Daoy (cell line): ENCODE measurements around the gene STARD13. TPM values are rescaled to one million over a fixed set of nuclear protein-coding genes. Genes with fewer than 3 reads are reported as not detected.
"Not testable (repeated sequence)": the region's sequence is repeated elsewhere in the genome, so short reads cannot be mapped to it uniquely, and the experiment has no call there.

Source experiments
- DNase-seq: peaks from one replicate; pipeline ENCODE4 v3.0.0-alpha.2; 2015; ENCODE audit warnings: low read depth
- total RNA-seq: library from RNA; depleted of rRNA; stranded (reverse); fragments of >200 nt; shearing (Covaris generic); gene quantifications from 2 replicates; pipeline ENCODE4 v1.2.3, GENCODE V29; 2014

The STARD13 gene
- total RNA-seq, 1 experiment from 2014 or later, result 7.0 TPM

DNA sequence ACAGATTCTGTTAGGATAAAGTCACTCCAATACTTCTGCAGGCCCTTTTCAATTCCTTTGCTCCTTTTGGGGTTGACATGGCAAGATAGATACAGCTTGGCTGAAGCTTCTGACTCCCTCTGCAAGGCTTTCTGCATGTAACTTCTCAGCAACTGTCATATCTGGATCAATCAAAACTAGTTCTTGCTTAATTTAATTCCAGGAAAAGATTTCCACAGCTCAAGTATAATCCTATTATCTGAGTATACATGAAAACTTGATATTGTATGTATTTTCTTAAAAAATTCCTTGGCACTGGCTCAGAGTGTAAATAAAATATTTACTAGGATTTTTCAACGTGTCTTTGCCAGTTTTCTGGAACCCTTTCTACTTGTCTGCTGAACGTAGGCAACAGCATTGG is 109.6 kb downstream of the STARD13 start:
- DNase-seq, result no peak

DNA sequence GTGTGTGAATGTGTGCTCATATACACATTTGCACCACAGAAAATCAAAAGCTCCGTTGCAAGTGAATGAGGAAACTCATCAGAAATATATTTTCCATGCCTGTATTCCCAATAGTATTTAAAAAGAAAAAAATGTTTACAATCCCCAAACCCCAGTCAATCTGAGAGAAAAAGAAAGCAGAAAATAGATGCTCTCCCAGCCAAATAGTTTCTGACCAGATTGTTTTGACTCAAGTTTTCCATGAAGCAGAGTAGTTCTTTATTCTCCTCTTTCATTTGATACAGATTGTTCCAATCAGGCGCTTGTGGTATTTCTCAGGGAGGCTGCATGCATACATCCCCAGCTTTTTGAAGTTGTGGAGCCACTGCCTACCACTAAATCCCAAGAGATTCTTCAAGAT is 110.6 kb downstream of the STARD13 start:
- DNase-seq, result no peak

DNA sequence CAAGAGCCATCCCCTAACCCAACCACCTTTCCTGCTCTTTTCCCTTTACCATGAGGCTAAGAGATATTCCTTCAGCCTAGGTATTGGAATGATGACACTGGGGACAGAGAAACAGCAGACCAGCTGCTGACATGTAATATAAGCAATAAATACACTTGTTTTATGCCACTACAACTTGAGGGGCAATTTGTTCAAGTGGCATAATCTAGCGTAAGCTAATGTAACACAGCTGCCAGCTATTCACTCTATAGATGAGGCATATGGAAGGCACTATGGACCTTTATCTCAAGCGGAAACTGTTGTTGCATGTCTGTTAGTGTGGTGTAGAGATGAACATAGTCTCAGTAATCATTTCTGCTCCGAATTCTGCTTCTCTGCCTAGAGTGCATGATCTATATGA is 111.1 kb downstream of the STARD13 start:
- no peak for DNase-seq

DNA sequence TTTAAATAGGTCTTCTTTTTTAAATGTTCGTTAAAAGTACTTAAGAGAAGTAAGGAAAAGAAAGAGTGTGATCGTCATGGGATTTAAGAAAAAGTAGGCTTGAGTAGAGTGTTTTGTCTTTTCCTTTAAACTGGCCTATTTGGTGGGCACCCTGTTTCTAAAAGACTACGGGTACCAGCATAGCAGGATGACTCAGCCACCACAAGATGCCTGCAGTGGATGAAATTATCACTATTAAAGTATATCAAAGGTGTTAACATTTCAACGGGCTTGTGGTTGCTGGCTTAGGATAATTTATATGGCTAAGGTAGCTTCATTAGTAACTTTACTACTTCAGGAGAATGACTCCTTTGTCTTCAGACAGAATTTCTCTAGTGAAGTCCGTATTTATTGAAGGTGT is 112.6 kb downstream of the STARD13 start:
- DNase-seq, result no peak

DNA sequence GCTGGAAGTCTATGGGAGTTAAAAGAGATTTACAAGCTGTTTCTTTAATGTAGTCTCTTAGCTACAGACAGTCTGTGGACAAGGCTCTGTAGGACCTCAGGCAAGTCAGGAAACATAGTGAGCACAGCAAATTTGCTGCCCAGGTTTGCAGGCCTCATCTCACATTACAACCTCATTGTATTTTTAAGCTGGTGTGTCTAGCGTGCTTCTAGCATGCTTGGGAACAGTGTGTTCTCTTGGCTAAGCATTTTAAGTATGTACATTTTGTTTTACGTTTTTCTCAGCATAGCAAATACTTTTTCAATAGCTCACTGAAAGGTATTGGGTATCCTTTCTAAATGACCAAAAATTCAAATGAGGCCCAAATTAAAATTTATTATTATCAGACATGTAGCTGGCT is 113.2 kb downstream of the STARD13 start:
- DNase-seq, result no peak

DNA sequence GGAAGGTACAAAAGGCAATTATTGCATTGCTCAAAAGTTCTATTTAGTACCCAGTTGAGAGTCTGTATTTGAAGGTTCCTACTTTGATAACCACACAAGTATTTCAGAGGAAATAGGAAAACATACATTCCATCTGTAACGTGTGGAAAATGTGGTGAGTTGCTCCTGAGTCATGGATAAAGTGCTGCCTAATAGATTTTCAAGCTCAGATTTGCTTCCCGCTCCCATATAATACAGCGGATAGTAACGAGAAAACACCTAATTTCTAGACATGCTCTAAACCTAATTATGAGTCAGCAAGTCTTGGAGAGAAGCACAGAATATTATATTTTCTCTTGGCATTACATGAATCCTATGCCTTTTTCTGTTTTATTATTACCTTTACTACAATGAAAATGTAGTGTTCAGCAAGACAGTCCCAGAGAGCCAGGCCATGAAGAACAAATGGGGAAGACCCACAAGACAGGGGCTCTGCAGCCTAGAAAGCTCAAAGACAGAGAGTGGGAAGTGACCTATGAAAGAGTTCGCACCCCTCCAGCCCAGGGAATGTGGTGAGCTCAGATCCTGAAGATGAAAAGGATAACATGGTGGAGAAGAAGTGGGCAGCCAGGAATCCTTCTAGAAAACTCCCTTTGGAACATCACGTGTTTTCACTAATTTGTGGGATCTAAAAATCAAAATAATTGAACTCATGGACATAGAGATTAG is 116.1 kb downstream of the STARD13 start:
- peak; percentile 69 for DNase-seq

DNA sequence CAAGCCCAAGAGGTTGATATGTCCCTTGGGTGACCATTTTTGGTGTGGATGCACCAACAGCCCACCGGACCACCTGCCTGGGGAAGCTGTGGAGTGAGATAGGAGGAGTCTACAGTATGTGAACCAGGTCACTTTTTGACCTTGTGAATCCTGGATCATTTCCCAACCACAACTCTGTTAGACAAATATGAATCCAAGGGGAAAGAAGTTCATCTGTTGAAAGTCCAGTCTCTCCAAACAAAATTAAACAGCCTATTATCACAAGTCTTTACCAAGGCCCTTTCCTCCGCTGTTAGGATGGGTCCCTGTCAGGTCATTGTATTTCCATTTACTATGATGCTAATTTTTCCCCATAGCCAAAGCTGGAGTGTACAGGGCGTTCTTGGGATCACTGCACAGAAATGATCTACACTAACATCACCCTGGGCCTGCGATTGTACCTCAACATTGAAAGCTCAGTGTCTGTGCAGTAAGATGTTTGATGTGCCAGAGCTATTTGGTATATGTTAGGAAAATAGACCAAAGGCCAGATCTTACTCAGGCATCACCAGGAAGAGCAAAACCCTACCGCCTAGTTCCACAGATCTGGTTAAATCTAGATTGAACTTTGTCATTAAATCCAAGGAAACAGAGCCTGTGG is 117.1 kb downstream of the STARD13 start:
- DNase-seq, result no peak

DNA sequence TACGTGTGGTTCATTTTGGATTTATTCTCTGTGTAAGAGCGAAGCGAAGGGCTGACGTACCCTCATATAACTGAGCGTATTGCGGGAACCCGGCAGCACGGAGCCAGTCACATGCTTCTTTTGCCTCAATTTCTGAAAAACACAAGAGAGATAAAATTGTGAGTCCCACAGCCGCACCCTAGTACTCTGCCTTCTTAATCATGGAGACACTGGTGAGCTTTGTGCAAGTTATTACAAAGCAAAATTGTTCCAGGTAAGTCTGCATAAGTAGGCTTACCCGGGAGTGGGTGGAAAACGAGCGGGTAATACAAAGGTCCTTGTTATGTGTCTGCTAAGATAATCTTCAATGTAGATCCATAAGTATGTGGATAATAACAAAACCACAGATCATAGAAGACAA is 118.1 kb downstream of the STARD13 start:
- no peak for DNase-seq

DNA sequence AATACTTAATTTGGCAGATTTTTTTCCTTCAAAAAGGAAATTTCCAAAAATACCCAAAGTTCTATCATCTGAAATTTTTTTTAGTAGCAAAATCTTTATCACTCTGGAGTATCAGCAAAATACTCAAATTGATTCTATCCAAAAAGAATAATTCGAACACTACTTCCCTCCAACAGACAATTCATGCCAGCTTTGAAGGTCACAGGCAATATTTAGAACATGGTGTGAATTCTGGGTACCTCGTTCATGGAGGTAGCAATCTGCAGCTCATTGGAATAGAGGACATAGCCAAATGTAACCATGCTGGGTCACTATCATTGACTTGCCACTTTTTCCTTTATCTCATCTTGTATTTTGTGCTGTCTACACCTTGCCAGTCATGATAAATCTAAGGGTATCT is 119.8 kb downstream of the STARD13 start:
- DNase-seq, result no peak

DNA sequence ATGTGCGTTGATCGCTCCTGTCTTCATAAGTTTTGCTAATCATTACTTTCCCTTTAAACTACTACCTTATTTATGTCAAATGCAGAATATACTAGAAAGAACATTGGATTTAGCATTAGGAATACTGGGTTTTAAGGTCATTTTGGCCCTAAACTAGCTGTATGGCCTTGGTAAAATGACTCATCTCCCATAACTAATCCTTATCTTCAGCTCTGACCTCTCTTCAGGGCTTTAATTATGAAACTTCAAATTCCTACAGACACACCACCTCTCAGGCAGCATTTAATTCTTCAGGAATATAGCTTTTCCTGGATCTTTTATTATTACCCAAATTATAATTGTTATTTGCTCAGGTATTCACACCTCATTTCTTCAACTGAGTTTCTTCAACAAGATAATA is 121.2 kb downstream of the STARD13 start:
- no peak for DNase-seq

DNA sequence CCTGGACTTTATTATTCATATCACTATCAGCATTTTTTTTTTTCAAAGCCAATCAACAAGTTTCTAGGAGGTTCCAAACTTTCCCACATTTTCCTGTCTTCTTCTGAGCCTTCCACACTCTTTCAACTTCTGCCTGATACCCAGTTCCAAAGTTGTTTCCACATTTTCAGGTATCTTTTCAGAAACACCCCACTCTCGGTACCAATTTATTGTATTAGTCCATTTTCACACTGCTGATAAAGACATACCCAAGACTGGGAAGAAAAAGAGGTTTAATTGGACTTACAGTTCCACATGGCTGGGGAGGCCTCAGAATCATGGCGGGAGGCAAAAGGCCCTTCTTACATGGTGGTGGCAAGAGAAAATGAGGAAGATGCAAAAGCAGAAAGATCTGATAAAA is 122.8 kb downstream of the STARD13 start:
- DNase-seq, result not testable (repeated sequence)

DNA sequence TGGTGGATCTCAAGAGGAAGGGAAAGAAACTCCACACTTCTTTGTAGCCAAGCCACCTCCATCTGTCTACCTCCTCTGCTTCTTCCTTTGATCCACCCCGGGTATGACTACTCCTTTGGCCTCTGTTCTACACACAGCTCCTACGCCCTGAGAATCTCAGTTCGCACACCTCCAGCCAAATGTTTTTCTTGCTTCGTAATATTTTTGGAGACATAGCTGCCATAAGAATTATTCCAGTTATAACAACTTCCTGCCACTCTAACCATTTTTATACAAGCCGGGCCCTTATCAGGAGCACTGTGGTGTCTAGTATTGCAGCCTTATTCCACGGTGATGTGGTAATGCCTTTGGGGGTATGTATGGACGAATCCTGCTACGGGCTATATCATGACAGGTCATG is 126.7 kb downstream of the STARD13 start:
- no peak for DNase-seq

DNA sequence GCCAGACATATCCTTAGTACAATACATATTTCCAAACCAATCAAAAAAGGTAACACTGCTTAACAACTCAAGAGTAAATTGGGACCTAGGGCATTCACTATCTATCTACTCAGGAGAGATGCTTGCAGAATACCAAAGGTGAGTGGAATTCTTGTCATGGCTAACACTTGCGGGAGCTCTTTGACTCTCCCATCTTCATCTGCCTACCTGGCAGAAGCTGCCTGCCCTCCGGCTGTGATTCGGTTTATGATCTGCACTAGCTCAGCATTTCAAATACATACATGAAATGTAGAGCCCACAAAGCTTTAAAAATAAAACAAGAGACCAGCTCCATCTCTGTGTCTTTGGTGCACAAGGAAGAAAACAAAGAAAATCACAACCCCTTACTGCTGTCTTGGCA is 127.3 kb downstream of the STARD13 start:
- no peak for DNase-seq

DNA sequence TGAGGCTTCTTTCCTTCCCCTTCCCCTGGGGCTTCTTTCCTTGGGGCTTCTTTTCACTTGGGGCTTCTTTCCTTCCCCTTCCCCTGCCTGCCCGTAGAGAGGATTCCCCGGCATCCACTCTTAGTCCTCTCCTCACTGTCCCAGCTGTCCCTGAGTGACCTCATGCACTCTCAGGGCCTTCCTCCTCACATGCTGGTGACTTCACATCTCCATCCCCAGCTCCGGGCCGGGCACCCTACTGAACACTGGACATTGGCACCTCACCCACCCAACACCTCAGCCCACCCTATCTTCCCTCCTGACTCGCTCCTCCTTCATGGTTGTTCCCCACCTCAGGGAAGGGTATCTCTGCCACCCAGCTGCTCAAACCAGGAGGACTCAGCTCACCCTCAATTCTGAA is 130.6 kb downstream of the STARD13 start:
- DNase-seq, result no peak

DNA sequence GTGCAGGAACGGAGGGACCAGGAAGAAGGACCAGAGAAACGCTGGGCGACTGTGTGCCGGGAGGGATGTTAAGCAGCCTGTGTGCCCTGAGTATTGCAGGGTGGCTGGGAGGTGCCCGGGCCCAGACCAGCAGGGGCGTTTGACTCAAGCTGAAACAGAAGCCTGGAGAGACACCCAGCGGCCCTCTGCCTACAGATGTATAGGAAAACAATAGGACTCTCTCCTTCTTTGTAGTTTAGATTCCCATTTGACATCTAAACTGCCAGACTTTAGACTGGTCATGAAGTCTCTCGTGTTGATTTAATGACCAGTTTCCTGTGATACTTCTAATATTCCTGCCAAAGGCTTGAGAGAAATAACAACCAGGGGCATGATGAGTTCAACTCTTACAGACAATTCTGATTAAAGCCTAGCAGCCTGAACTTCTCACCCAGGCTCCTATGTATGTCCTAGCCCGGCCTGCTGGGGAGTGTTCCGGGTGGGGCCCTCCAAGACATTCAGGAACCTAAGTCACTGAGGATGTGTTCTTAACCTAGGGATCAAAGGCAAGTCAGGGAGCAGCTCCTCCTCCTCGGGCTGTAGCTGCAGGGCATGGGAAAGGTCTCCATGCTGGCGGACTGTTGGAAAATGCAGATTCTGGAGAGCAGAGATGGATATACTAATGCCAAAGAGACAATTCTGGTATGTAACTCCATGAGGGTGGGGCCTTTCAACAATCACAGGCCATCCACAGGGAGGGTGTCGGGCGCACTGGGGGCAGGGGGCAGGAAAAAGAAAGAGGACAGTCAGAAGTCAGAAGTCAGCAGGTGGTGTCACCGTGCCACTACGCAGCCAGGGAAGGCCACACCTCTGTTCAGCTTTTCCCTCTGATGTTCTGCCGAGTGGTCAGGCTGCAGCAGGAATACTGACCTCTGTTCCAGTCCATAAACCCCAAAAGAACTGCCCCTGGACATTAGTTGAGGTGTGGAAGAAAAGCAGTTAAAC is 131.8 kb downstream of the STARD13 start:
- no peak for DNase-seq

DNA sequence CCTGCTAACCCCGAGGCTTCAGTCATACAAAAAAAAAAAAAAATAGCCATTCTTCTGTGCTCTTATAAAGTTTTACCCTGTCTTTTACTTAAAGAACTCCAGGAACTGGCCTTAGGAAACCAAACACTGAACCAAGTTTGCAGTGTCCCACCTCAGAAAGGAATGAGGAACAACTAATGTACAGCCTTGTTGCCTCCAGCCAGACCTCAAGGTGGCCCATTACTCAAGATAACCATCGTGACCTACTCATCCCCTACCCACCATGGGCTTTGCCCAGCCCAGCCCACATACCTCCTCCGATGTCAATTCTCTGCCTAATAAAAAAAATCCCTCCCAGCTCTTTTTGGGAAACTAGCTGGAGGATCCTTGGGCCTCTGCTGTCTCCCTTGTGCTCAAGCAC is 133.2 kb downstream of the STARD13 start:
- no peak for DNase-seq

DNA sequence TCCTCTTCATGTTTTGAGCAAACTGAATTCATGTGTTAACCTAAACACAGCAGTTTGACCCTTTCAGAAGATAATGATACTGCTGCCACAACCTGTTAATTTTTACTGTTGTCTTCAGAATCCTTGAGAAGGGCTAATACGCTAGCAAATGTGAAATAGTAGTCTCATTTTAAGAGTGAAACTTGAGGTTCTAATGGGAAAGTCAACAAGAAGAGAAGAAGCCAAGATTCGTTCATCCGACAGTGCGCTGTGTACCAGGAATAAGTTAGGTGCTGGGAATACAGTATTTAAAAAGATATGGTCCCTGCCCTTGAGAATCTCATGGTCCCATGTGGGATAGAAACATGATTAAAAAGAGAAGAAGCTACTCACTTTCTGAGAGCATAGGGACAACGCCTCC is 134.9 kb downstream of the STARD13 start:
- no peak for DNase-seq

DNA sequence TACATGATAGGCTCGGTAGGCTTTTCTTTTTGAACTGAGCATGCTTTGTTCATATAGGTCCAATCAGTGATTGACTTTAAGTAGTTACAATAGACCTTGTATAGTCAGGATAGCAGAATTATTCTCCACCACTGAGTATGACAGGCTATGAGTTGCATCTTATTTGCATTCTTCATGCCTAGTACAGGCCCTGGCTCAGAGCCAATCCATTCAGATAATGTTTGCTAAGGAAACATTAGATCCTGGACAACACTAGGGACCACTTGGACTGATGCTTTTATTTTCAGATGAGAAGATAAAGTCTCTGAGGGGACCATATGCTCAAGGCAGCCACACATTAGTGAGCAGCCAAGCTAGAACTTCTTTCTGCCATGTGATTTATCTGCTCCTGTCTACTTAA is 135.4 kb downstream of the STARD13 start:
- peak; percentile 15 for DNase-seq

DNA sequence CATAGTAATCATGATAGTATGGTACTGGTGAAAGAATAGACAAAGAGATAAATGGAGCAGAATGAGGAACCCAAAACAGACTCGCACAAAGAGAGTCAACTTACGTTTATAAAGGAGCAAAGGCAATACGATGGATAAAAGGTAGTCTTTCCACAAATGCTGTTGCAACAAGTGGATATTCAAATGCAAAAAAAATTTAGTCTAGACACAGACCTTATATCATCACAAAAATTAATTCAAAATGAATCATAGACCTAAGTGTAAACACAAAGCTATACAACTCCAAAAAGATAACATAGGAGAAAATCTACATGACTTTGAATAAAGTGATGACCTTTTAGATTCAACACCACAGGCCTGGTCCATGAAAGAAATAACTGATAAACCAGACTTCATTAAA is 137.7 kb downstream of the STARD13 start:
- DNase-seq, result no peak

DNA sequence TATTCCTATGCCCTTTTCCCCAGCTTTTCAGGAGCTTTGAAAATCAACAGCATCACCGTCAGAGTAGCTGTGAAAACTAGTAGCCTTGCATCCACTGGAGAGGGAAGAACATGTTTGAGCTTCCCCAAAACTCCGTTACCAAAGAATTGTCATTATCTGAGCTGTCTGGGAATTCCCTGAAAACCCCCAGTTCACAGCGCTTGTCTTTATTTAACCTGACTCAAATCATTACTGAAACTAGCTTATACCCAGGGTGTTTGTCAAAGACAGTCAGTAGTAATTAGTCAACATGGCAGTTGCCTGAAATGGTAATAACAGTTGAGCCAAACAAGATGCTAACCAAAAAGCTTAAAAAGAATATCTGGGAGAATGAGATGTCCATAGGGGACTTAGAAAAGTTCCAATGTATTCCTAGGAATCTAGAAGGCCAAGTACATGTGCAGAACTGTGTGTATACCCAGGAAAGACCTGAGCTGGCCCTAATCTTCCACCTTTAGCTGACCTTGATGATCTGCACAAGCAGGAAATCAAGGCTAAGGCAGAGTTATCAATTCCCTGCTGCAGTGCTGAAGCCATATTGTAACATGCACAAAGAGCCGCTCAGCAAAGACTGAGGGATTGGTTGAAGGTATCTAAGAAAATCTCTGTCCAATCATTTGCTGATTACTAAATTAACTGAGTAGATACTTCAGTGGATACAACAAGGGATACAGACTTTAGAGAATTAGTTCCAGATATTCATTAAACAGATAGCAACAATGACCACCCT is 138.5 kb downstream of the STARD13 start:
- DNase-seq, result no peak

DNA sequence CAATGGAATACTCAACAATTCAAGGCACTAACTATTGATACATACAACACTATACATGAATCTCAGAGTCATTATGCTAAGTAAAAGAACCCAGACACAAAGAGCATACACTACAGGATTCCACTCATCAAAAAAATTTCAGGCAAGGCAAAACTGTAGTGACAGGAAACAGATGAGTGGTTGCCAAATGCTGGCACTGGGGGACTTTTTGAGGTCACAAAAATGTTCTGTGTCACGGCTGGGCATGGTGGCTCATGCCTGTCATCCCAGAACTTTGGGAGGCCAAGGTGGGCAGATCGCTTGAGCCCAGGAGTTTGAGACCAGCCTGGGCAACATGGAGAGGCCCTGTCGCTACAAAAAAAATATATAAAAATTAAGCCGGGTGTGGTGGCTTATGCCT is 139.9 kb downstream of the STARD13 start:
- DNase-seq, result no peak

DNA sequence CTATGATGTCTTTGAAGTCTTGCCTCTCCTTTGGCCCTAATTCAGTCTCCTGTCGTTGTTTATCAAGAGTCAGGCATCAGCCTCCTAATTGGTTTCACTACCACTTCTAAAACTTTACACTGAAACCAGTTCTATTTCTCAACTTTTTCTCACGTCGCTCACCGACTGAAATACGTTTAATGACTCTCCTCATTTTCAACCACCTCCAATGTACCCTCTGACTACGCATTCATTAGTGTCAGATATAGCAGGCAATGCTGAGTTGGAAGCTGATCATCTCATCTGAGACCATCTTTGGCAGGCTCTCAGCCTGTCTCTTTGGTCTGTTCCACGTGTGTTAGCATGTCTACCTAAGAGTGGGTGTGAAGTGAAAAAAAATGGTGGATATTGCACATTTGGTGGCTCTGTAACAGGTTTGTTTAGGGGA is 141.2 kb downstream of the STARD13 start:
- no peak for DNase-seq
